Panc1 (cell line): ENCODE results near the gene NWD2. TPM values are rescaled to one million over a fixed set of nuclear protein-coding genes. Genes with fewer than 3 reads are reported as not detected.

Source experiments
- ATAC-seq: fragments of 200-7000 bp; cut with Tn5 transposase; 2 replicates; pipeline ENCODE4 v1.9.1; 2020; ENCODE audit warnings: mild to moderate bottlenecking, moderate library complexity
- BruUV-seq: library from RNA; stranded (reverse); fragments of 400-500 nt; replicated peaks from 2 replicates; lab custom pipeline; 2021; lab: Mats Ljungman, UMichigan
- CTCF ChIA-PET: fragments of 300-600 bp; sonication (Branson Sonifier 250); formaldehyde crosslinking; loops from one replicate; lab custom pipeline; 2022; ENCODE audit warnings: antibody characterized with exemption; lab: Charles Lee
- POLR2A ChIA-PET: fragments of 300-600 bp; sonication (Branson Sonifier 250); formaldehyde crosslinking; loops from one replicate; lab custom pipeline; 2022; ENCODE audit warnings: antibody characterized with exemption; lab: Charles Lee
- DNase-seq: peaks from one replicate; pipeline ENCODE4 v3.0.0-alpha.2; 2010; ENCODE audit warnings: low read depth, low spot score
- H3K27ac ChIP-seq: 2 replicates; pipeline ENCODE4 v1.5.1; 2011; ENCODE audit warnings: mild to moderate bottlenecking, low read length, inconsistent platforms
- H3K27me3 ChIP-seq: fragments of 200-500 bp; sonication (Bioruptor generic); 2 replicates; pipeline ENCODE4 v1.6.0; 2014; ENCODE audit warnings: low read length, inconsistent platforms; ENCODE audit not compliant: control insufficient read depth, insufficient read depth
- H3K36me3 ChIP-seq: fragments of 200-500 bp; sonication (Bioruptor generic); 2 replicates; pipeline ENCODE4 v1.5.1; 2014; ENCODE audit warnings: inconsistent platforms, mild to moderate bottlenecking, low read length, moderate library complexity; ENCODE audit not compliant: control insufficient read depth, insufficient read depth
- H3K4me1 ChIP-seq: 2 replicates; pipeline ENCODE4 v1.5.1; 2011; ENCODE audit warnings: inconsistent platforms, mild to moderate bottlenecking, low read length, moderate library complexity; ENCODE audit not compliant: control insufficient read depth, insufficient read depth
- H3K4me3 ChIP-seq, 2 experiments: 2 replicates each; pipeline ENCODE4 v1.5.1; 2011 to 2012; ENCODE audit warnings: low read depth in 2 of 2, low read length in 2 of 2, mild to moderate bottlenecking in 2 of 2, inconsistent platforms in 1 of 2, moderate library complexity in 1 of 2
- H3K9me3 ChIP-seq: fragments of 200-500 bp; sonication (Bioruptor generic); 2 replicates; pipeline ENCODE4 v1.5.1; 2014; ENCODE audit warnings: low read depth, mild to moderate bottlenecking, inconsistent platforms, low read length, moderate library complexity; ENCODE audit not compliant: control insufficient read depth, insufficient read depth
- POLR2AphosphoS5 ChIP-seq: IDR thresholded peaks from 2 replicates; pipeline ENCODE4 v1.6.1; 2012; ENCODE audit warnings: mild to moderate bottlenecking, low read depth, low read length, moderate library complexity
- REST ChIP-seq, 2 experiments: IDR thresholded peaks; 2 replicates each; pipeline ENCODE4 v1.6.1; 2011 to 2012; ENCODE audit warnings: low read depth in 2 of 2, control low read depth in 1 of 2, low read length in 1 of 2, mild to moderate bottlenecking in 1 of 2, moderate library complexity in 1 of 2; ENCODE audit not compliant: insufficient read depth in 1 of 2
- SIN3A ChIP-seq: IDR thresholded peaks from 2 replicates; pipeline ENCODE4 v1.6.1; 2012; ENCODE audit warnings: low read depth, mild to moderate bottlenecking, low read length, moderate library complexity, borderline replicate concordance; ENCODE audit not compliant: insufficient read depth
- TCF7L2 ChIP-seq: IDR thresholded peaks from 2 replicates; pipeline ENCODE4 v1.6.1; 2011; ENCODE audit warnings: mild to moderate bottlenecking, low read depth, low read length, inconsistent platforms
- in situ Hi-C: cut with HindIII; loops from 2 replicates; pipeline ENCODE4 v1.10.0; 2016; ENCODE audit warnings: low sequenced_read_pairs, low pct_unique_long_range_greater_than_20kb
- intact Hi-C: fragments of 100-400 bp; cut with micrococcal nuclease; formaldehyde crosslinking; loops from one replicate; pipeline ENCODE4 v1.10.0; 2022; ENCODE audit not compliant: unreplicated experiment
- total RNA-seq: library from RNA; stranded (reverse); gene quantifications from one replicate; pipeline ENCODE4 v1.2.1, GENCODE V29; 2021; ENCODE audit not compliant: unreplicated experiment
- TF ChIP-seq, protein P1 (sequence below): fragments of 450-650 bp; IDR thresholded peaks from 2 replicates; pipeline ENCODE4 v1.5.1; 2017; ENCODE audit warnings: mild to moderate bottlenecking

NWD2 gene
- total RNA-seq, 1 experiment from 2014 or later: not detected

GRCh38 chr4:37216209-37216608 is 28.3 kb upstream of the NWD2 start:
- intact Hi-C loops: no loop called here
- Histone ChIP-seq H3K27ac (no peak overlapping the region), H3K27me3 (no peaks in the 10 kb centered on the region), H3K4me3 (no peak overlapping the region), H3K36me3 (no peaks in the 10 kb centered on the region), H3K4me1 (no peaks in the 10 kb centered on the region), H3K9me3 (no peaks in the 10 kb centered on the region)
- no peak for ATAC-seq
- DNase-seq: no peak
- TF ChIP-seq, protein P1, sequence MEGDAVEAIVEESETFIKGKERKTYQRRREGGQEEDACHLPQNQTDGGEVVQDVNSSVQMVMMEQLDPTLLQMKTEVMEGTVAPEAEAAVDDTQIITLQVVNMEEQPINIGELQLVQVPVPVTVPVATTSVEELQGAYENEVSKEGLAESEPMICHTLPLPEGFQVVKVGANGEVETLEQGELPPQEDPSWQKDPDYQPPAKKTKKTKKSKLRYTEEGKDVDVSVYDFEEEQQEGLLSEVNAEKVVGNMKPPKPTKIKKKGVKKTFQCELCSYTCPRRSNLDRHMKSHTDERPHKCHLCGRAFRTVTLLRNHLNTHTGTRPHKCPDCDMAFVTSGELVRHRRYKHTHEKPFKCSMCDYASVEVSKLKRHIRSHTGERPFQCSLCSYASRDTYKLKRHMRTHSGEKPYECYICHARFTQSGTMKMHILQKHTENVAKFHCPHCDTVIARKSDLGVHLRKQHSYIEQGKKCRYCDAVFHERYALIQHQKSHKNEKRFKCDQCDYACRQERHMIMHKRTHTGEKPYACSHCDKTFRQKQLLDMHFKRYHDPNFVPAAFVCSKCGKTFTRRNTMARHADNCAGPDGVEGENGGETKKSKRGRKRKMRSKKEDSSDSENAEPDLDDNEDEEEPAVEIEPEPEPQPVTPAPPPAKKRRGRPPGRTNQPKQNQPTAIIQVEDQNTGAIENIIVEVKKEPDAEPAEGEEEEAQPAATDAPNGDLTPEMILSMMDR: no peak
- TF ChIP-seq SIN3A: no peak
- no peak for TF ChIP-seq POLR2AphosphoS5
- TF ChIP-seq TCF7L2: no peak
- TF ChIP-seq REST (IDR thresholded peaks at IDR 0.05; ENCODE audit: insufficient read depth in 1 of 2, low read depth in 2 of 2, low read length in 1 of 2): no peak
- ChIA-PET CTCF (no interaction called here), POLR2A (no interaction called here)
- BruUV-seq: no TSS peak
- in situ Hi-C loops: no loop called here

- H3K4me3 ChIP-seq: no peak overlapping the region
- H3K27ac ChIP-seq: no peak overlapping the region
- CTCF ChIA-PET: no interaction called here
- H3K27me3 ChIP-seq: no peaks in the 10 kb centered on the region
- intact Hi-C loops: no loop called here
- H3K36me3 ChIP-seq: no peaks in the 10 kb centered on the region
- no peaks in the 10 kb centered on the region for H3K9me3 ChIP-seq
- no peaks in the 10 kb centered on the region for H3K4me1 ChIP-seq
- POLR2A ChIA-PET: no interaction called here
- TF ChIP-seq, protein P1: no peak
- no peak for TF ChIP-seq TCF7L2
- TF ChIP-seq SIN3A: no peak
- TF ChIP-seq POLR2AphosphoS5: no peak
- TF ChIP-seq REST (IDR thresholded peaks at IDR 0.05; ENCODE audit: insufficient read depth in 1 of 2, low read depth in 2 of 2, low read length in 1 of 2): no peak
- no TSS peak for BruUV-seq
- no peak for ATAC-seq
- in situ Hi-C loops: no loop called here
- DNase-seq: no peak
These were observed 25.3 kb upstream of the NWD2 start for GRCh38 chr4:37219242-37219641.
